Kidney (tissue), 14 donors: ENCODE measurements around the gene MEGF11. TPM values are rescaled to one million over a fixed set of nuclear protein-coding genes. Genes with fewer than 3 reads are reported as not detected.

ENCODE experiments used
- DNase-seq, 5 donors: peaks; one replicate each; pipeline ENCODE4 v3.0.0-alpha.2; 2013 to 2020
- FAIRE-seq: peaks from 2 replicates; lab custom pipeline; 2012; peaks lifted over from hg19 to GRCh38; lab: Jason Lieb, UNC
- H3K27ac ChIP-seq, 2 donors: one replicate each; pipeline ENCODE4 v1.7.0; 2013; ENCODE audit warnings: low read depth in 2 of 2, low read length in 2 of 2, inconsistent platforms in 1 of 2
- H3K27me3 ChIP-seq: one replicate; pipeline ENCODE4 v1.7.1; 2013; ENCODE audit warnings: low read length, inconsistent platforms; ENCODE audit not compliant: control insufficient read depth, insufficient read depth
- H3K36me3 ChIP-seq, 3 donors: one replicate each; pipeline versions ENCODE4 v1.7.0 to v1.7.1; 2013; ENCODE audit warnings: low read length in 3 of 3, control low read depth in 1 of 3, inconsistent platforms in 1 of 3; ENCODE audit not compliant: insufficient read depth in 3 of 3, control insufficient read depth in 2 of 3
- H3K4me1 ChIP-seq, 3 donors: one replicate each; pipeline versions ENCODE4 v1.7.0 to v1.7.1; 2013; ENCODE audit warnings: low read length in 3 of 3, inconsistent platforms in 1 of 3, low read depth in 1 of 3; ENCODE audit not compliant: control insufficient read depth in 2 of 3, insufficient read depth in 2 of 3
- H3K4me3 ChIP-seq, 3 donors: one replicate each; pipeline versions ENCODE4 v1.7.0 to v1.8.1; 2013; ENCODE audit warnings: low read length in 3 of 3, control low read depth in 1 of 3, inconsistent platforms in 1 of 3
- H3K9ac ChIP-seq, 3 donors: one replicate each; pipeline versions ENCODE4 v1.7.0 to v1.7.1; 2013; ENCODE audit warnings: low read length in 3 of 3, control low read depth in 1 of 3, inconsistent platforms in 1 of 3
- H3K9me3 ChIP-seq, 3 donors: one replicate each; pipeline versions ENCODE4 v1.7.0 to v1.7.1; 2013; ENCODE audit warnings: low read length in 3 of 3, control low read depth in 1 of 3, inconsistent platforms in 1 of 3; ENCODE audit not compliant: control insufficient read depth in 2 of 3, insufficient read depth in 1 of 3
- CTCF ChIP-seq: IDR thresholded peaks from 3 replicates; pipeline ENCODE4 v1.5.1; 2012; ENCODE audit warnings: mild to moderate bottlenecking, moderate library complexity, borderline replicate concordance; ENCODE audit not compliant: insufficient read depth; ENCODE audit errors: extremely low read depth
- intact Hi-C: fragments of 100-400 bp; cut with DNase I; formaldehyde crosslinking; loops from one replicate; pipeline ENCODE4 v1.11.1; 2022
- polyA plus RNA-seq: library from polyadenylated mRNA; stranded (reverse); fragments of 350-450 nt; fragmentation: Illumina TruSeq; extraction: RNeasy Lipid Tissue Mini Kit (QIAGEN cat#74804); gene quantifications from one replicate; pipeline ENCODE4 v1.2.3, GENCODE V29; 2014; ENCODE audit warnings: low read depth, low replicate concordance; ENCODE audit not compliant: insufficient read depth
- total RNA-seq: library from RNA; stranded (reverse); fragmentation: NEBNext Ultra II Directional; extraction: Animal tissue kit (Norgen Biotek cat#: 25700); gene quantifications from one replicate; pipeline ENCODE4 v1.2.1, GENCODE V29; 2021
- donor health status: control.
- donor health status: control.
- donor health status: control.
- donor health status: control.
- donor health status: control.
- donor health status: DM: yes; HTN: yes; CAD: no.
- donor health status: Normal renal cell carcinoma (clear cell type).

The MEGF11 gene
- total and polyA plus RNA-seq, 2 donors from 2014 or later: 10.4 to 41.8 TPM

DNA sequence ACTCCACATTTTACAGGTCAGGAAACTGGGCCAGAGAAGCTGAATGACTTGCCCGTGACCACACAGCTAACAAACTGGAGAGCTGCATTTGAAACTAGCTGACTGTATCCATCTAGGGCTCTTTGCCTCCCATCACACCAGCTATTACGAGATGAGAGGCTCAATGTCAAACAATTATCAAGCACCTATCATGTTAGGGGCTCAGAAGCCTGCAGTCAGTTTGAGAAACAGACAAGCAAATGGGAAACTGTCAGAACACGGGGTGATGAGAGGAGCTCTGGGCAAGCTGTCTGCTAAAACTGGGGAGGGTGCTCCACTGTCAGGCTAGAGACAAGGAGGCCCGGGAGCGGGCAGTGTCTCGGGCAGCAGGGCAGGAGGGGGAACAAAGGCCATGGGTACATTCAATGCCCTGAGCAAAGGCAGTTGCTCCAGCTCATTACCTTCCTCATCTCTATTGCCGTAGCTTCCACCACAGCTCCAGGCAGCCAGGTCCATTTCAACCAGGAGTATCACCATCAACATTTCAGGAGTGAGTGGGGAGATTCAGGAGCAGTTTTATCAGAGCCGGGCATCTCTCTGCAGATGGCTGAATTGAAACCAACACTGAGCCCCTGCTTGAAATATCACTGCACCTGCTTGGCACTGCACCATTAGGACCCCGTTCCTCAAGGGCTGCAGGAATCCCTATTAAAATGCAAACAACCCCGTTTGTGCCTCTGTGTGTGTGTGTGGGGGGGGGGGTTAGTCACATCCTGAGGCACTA, 261.6 kb downstream of the MEGF11 start:
- H3K36me3 ChIP-seq: no peaks in the 10 kb centered on the region
- H3K27me3 ChIP-seq: no peaks in the 10 kb centered on the region
- no peak for TF ChIP-seq CTCF
- FAIRE-seq: no peak
- DNase-seq: no peak
- H3K4me3 ChIP-seq: no peak overlapping the region
- H3K9ac ChIP-seq: no peak overlapping the region
- no peaks in the 10 kb centered on the region for H3K9me3 ChIP-seq
- H3K27ac ChIP-seq: no peak overlapping the region
- H3K4me1 ChIP-seq: no peaks in the 10 kb centered on the region
- intact Hi-C loops: no loop called here

DNA sequence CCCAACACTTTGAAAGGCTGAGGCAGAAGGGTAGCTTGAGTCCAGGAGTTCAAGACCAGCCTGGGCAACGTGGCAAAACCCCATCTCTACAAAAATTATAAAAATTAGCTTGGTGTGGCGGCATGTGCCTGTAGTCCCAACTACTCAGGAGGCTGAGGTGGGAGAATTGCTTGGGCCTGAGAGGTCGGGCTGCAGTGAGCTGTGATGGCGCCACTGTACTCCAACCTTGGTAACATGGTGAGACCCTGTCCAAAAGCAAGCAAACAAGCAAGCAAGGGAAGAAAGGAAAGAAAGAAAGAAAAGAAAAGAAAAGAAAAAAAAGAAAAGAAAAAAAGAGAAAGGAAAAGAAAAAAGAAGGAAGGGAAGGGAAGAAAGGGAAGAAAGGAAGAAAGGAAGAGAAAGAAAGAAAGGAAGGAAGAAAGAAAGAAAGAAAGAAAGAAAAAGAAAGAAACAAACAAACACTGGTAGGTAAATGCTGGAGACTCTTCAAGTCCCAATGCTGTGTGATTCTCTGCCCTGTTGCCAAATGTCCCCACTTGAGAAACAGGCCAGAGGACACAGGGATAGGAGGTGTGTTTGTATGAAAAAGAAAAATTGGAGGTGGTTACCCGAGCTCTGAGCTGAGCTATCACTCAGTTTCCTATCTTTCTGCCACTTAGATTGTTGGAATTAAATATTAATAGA, 263.1 kb downstream of the MEGF11 start:
- TF ChIP-seq CTCF: no peak
- FAIRE-seq: no peak
- no peaks in the 10 kb centered on the region for H3K36me3 ChIP-seq
- H3K4me1 ChIP-seq: no peaks in the 10 kb centered on the region
- intact Hi-C loops: no loop called here
- no peak overlapping the region for H3K9ac ChIP-seq
- H3K4me3 ChIP-seq: no peak overlapping the region
- H3K27me3 ChIP-seq: no peaks in the 10 kb centered on the region
- H3K27ac ChIP-seq: no peak overlapping the region
- DNase-seq: no peak
- H3K9me3 ChIP-seq: no peaks in the 10 kb centered on the region

GRCh38 chr15:65987100-65987499, 266.4 kb downstream of the MEGF11 start:
- Histone ChIP-seq H3K36me3 (no peaks in the 10 kb centered on the region), H3K27me3 (peaks cover 5% of the 10 kb centered on the region)

More at GRCh38 chr15:65987100-65987499, 266.4 kb downstream of the MEGF11 start:
- Histone ChIP-seq H3K4me1 (peaks cover 0 to 3% (median 0%) of the 10 kb centered on the region in 3 donors), H3K4me3 (no peak overlapping the region), H3K9ac (no peak overlapping the region), H3K27ac (no peak overlapping the region), H3K9me3 (no peaks in the 10 kb centered on the region)
- FAIRE-seq: no peak
- intact Hi-C loops: no loop called here
- no peak for TF ChIP-seq CTCF
- no peak for DNase-seq
